Activated naive CD4-positive, alpha-beta T cell treated with anti-CD3 and anti-CD28 coated beads, Interleukin-2, amount 50 U/mL, for 24 hours (primary cell): ENCODE data around the gene ANKRD31.

Source experiments
- H3K27ac Mint-ChIP-seq: one replicate; pipeline ENCODE4 v1.8.0; 2021; ENCODE audit warnings: mild to moderate bottlenecking, mixed read lengths
- H3K27me3 Mint-ChIP-seq: one replicate; pipeline ENCODE4 v1.8.0; 2021; ENCODE audit warnings: mixed read lengths
- H3K36me3 Mint-ChIP-seq: one replicate; pipeline ENCODE4 v1.8.0; 2021; ENCODE audit warnings: mixed read lengths
- H3K4me1 Mint-ChIP-seq: one replicate; pipeline ENCODE4 v1.8.0; 2021; ENCODE audit warnings: mixed read lengths
- H3K4me3 Mint-ChIP-seq: one replicate; pipeline ENCODE4 v1.8.0; 2021; ENCODE audit warnings: mild to moderate bottlenecking, mixed read lengths
- H3K9me3 Mint-ChIP-seq: one replicate; pipeline ENCODE4 v1.8.0; 2021; ENCODE audit warnings: mixed read lengths

Gene ANKRD31

GRCh38 chr5:75048457-75048953 lies 188.2 kb downstream of the ANKRD31 start:
- Mint-ChIP-seq H3K4me3 (peak overlapping the region; percentile 66), H3K27ac (peak overlapping the region; percentile 57), H3K36me3 (peaks cover 20% of the 10 kb centered on the region), H3K4me1 (peaks cover 87% of the 10 kb centered on the region), H3K27me3 (no peaks in the 10 kb centered on the region), H3K9me3 (no peaks in the 10 kb centered on the region)

- no peaks in the 10 kb centered on the region for H3K9me3 Mint-ChIP-seq
- H3K27ac Mint-ChIP-seq: no peak overlapping the region
- peaks cover 98% of the 10 kb centered on the region for H3K4me1 Mint-ChIP-seq
- peak overlapping the region; percentile 15 for H3K4me3 Mint-ChIP-seq
- peaks cover 30% of the 10 kb centered on the region for H3K36me3 Mint-ChIP-seq
- H3K27me3 Mint-ChIP-seq: no peaks in the 10 kb centered on the region
These were observed 189.3 kb downstream of the ANKRD31 start for GRCh38 chr5:75047356-75047755.

- H3K27me3 Mint-ChIP-seq: no peaks in the 10 kb centered on the region
- no peak overlapping the region for H3K27ac Mint-ChIP-seq
- H3K9me3 Mint-ChIP-seq: no peaks in the 10 kb centered on the region
- H3K36me3 Mint-ChIP-seq: peaks cover 32% of the 10 kb centered on the region
- peaks cover 96% of the 10 kb centered on the region for H3K4me1 Mint-ChIP-seq
- H3K4me3 Mint-ChIP-seq: no peak overlapping the region
These were observed 190.1 kb downstream of the ANKRD31 start for GRCh38 chr5:75046366-75047142.

GRCh38 chr5:75045071-75045470 lies 191.6 kb downstream of the ANKRD31 start:
- peaks cover 36% of the 10 kb centered on the region for H3K36me3 Mint-ChIP-seq

GRCh38 chr5:75044406-75044805 lies 192.3 kb downstream of the ANKRD31 start:
- H3K27ac Mint-ChIP-seq: no peak overlapping the region
- no peak overlapping the region for H3K4me3 Mint-ChIP-seq
- H3K36me3 Mint-ChIP-seq: peaks cover 42% of the 10 kb centered on the region
- H3K9me3 Mint-ChIP-seq: peaks cover 4% of the 10 kb centered on the region
- peaks cover 96% of the 10 kb centered on the region for H3K4me1 Mint-ChIP-seq
- no peaks in the 10 kb centered on the region for H3K27me3 Mint-ChIP-seq

More at GRCh38 chr5:75045071-75045470, 191.6 kb downstream of the ANKRD31 start:
- peak overlapping the region; percentile 43 for H3K4me3 Mint-ChIP-seq
- peaks cover 96% of the 10 kb centered on the region for H3K4me1 Mint-ChIP-seq
- H3K27me3 Mint-ChIP-seq: no peaks in the 10 kb centered on the region
- H3K9me3 Mint-ChIP-seq: peaks cover 3% of the 10 kb centered on the region
- H3K27ac Mint-ChIP-seq: peak overlapping the region; percentile 75

GRCh38 chr5:75043633-75044264 lies 192.9 kb downstream of the ANKRD31 start:
- Mint-ChIP-seq H3K9me3 (peaks cover 4% of the 10 kb centered on the region), H3K4me1 (peaks cover 94% of the 10 kb centered on the region), H3K27me3 (no peaks in the 10 kb centered on the region), H3K4me3 (peak overlapping the region; percentile 19), H3K36me3 (peaks cover 43% of the 10 kb centered on the region), H3K27ac (no peak overlapping the region)

GRCh38 chr5:75042522-75042921 lies 194.2 kb downstream of the ANKRD31 start:
- H3K36me3 Mint-ChIP-seq: peaks cover 43% of the 10 kb centered on the region
- H3K4me1 Mint-ChIP-seq: peaks cover 94% of the 10 kb centered on the region
- H3K9me3 Mint-ChIP-seq: peaks cover 4% of the 10 kb centered on the region
- H3K27ac Mint-ChIP-seq: no peak overlapping the region
- no peaks in the 10 kb centered on the region for H3K27me3 Mint-ChIP-seq
- H3K4me3 Mint-ChIP-seq: no peak overlapping the region

- Mint-ChIP-seq H3K36me3 (peaks cover 47% of the 10 kb centered on the region), H3K4me3 (no peak overlapping the region), H3K27ac (no peak overlapping the region), H3K9me3 (peaks cover 4% of the 10 kb centered on the region), H3K4me1 (peaks cover 94% of the 10 kb centered on the region), H3K27me3 (no peaks in the 10 kb centered on the region)
These were observed 195.7 kb downstream of the ANKRD31 start for GRCh38 chr5:75040973-75041372.

- Mint-ChIP-seq H3K4me3 (peak overlapping the region; percentile 5), H3K36me3 (peaks cover 19% of the 10 kb centered on the region), H3K27ac (peak overlapping the region; percentile 19), H3K27me3 (no peaks in the 10 kb centered on the region), H3K4me1 (peaks cover 94% of the 10 kb centered on the region), H3K9me3 (peaks cover 4% of the 10 kb centered on the region)
These were observed 199.6 kb downstream of the ANKRD31 start for GRCh38 chr5:75037106-75037505.

- no peaks in the 10 kb centered on the region for H3K9me3 Mint-ChIP-seq
- H3K27ac Mint-ChIP-seq: no peak overlapping the region
- H3K36me3 Mint-ChIP-seq: peaks cover 13% of the 10 kb centered on the region
- peaks cover 93% of the 10 kb centered on the region for H3K4me1 Mint-ChIP-seq
- no peak overlapping the region for H3K4me3 Mint-ChIP-seq
- no peaks in the 10 kb centered on the region for H3K27me3 Mint-ChIP-seq
These were observed 202.4 kb downstream of the ANKRD31 start for GRCh38 chr5:75034137-75034739.

GRCh38 chr5:75031366-75031765 lies 205.3 kb downstream of the ANKRD31 start:
- Mint-ChIP-seq H3K36me3 (peaks cover 9% of the 10 kb centered on the region), H3K27ac (peak overlapping the region; percentile 59), H3K27me3 (no peaks in the 10 kb centered on the region), H3K4me1 (peaks cover 90% of the 10 kb centered on the region), H3K9me3 (no peaks in the 10 kb centered on the region), H3K4me3 (no peak overlapping the region)

GRCh38 chr5:75028090-75028489 lies 208.6 kb downstream of the ANKRD31 start:
- Mint-ChIP-seq H3K36me3 (peaks cover 11% of the 10 kb centered on the region), H3K27me3 (no peaks in the 10 kb centered on the region), H3K27ac (peak overlapping the region; percentile 18), H3K4me1 (peaks cover 86% of the 10 kb centered on the region), H3K4me3 (no peak overlapping the region), H3K9me3 (no peaks in the 10 kb centered on the region)

GRCh38 chr5:75023368-75024159 lies 213.1 kb downstream of the ANKRD31 start:
- Mint-ChIP-seq H3K9me3 (no peaks in the 10 kb centered on the region), H3K4me1 (peaks cover 54% of the 10 kb centered on the region), H3K27ac (peak overlapping the region; percentile 86), H3K27me3 (no peaks in the 10 kb centered on the region), H3K36me3 (peaks cover 4% of the 10 kb centered on the region), H3K4me3 (peak overlapping the region; percentile 55)

GRCh38 chr5:75021800-75022199 lies 214.9 kb downstream of the ANKRD31 start:
- peaks cover 4% of the 10 kb centered on the region for H3K36me3 Mint-ChIP-seq
- H3K27ac Mint-ChIP-seq: no peak overlapping the region
- H3K9me3 Mint-ChIP-seq: no peaks in the 10 kb centered on the region
- H3K4me3 Mint-ChIP-seq: no peak overlapping the region
- H3K27me3 Mint-ChIP-seq: no peaks in the 10 kb centered on the region
- H3K4me1 Mint-ChIP-seq: peaks cover 40% of the 10 kb centered on the region

- peaks cover 36% of the 10 kb centered on the region for H3K4me1 Mint-ChIP-seq
These were observed 215.5 kb downstream of the ANKRD31 start for GRCh38 chr5:75021219-75021618.

More at GRCh38 chr5:75021219-75021618, 215.5 kb downstream of the ANKRD31 start:
- H3K27ac Mint-ChIP-seq: no peak overlapping the region
- H3K4me3 Mint-ChIP-seq: no peak overlapping the region
- no peaks in the 10 kb centered on the region for H3K9me3 Mint-ChIP-seq
- peaks cover 3% of the 10 kb centered on the region for H3K36me3 Mint-ChIP-seq
- H3K27me3 Mint-ChIP-seq: no peaks in the 10 kb centered on the region
